Activated CD8-positive, alpha-beta memory T cell treated with anti-CD3 and anti-CD28 coated beads, Interleukin-2, amount 50 U/mL, for 4 hours (primary cell): ENCODE measurements around the gene CLBA1.
A peak's percentile ranks its signal among the peaks of the same experiment; 100 is the strongest.
"Not testable (repeated sequence)": the region's sequence is repeated elsewhere in the genome, so short reads cannot be mapped to it uniquely, and the experiment has no call there.

Experiments
- DNase-seq: peaks from one replicate; pipeline ENCODE4 v3.0.0-alpha.2; 2020

Gene CLBA1

GRCh38 chr14:104985675-104986486 is at the start of gene CLBA1:
Gene CLBA1, plus strand, starts transcription at chr14:104985788. Its CDS starts 644 bp downstream, at chr14:104986432.
- DNase-seq, result peak; percentile 88

GRCh38 chr14:104935955-104936354 is 49.6 kb upstream of the CLBA1 start:
- DNase-seq, result peak; percentile 9

- peak; percentile 13 for DNase-seq
Observed at GRCh38 chr14:104936361-104937155, 49.0 kb upstream of the CLBA1 start.

GRCh38 chr14:104937161-104937560 is 48.4 kb upstream of the CLBA1 start:
- peak; percentile 7 for DNase-seq

- peak; percentile 5 for DNase-seq
Observed at GRCh38 chr14:104937694-104938365, 47.8 kb upstream of the CLBA1 start.

GRCh38 chr14:104938436-104938835 is 47.2 kb upstream of the CLBA1 start:
- no peak for DNase-seq

GRCh38 chr14:104938960-104939359 is 46.6 kb upstream of the CLBA1 start:
- DNase-seq, result peak; percentile 7

GRCh38 chr14:104939666-104940410 is 45.8 kb upstream of the CLBA1 start:
- no peak for DNase-seq

GRCh38 chr14:104940526-104941150 is 45.0 kb upstream of the CLBA1 start:
- peak; percentile 5 for DNase-seq

GRCh38 chr14:104941508-104942365 is 43.9 kb upstream of the CLBA1 start:
- peak; percentile 11 for DNase-seq

GRCh38 chr14:104942586-104942985 is 43.0 kb upstream of the CLBA1 start:
- peak; percentile 7 for DNase-seq

GRCh38 chr14:104943216-104944015 is 42.2 kb upstream of the CLBA1 start:
- peak; percentile 6 for DNase-seq

- not testable (repeated sequence) for DNase-seq
Observed at GRCh38 chr14:104944016-104944308, 41.6 kb upstream of the CLBA1 start.

GRCh38 chr14:104944436-104945205 is 41.0 kb upstream of the CLBA1 start:
- DNase-seq, result not testable (repeated sequence)

GRCh38 chr14:104945266-104945665 is 40.3 kb upstream of the CLBA1 start:
- DNase-seq, result not testable (repeated sequence)

- not testable (repeated sequence) for DNase-seq
Observed at GRCh38 chr14:104945986-104946965, 39.3 kb upstream of the CLBA1 start.

- DNase-seq, result not testable (repeated sequence)
Observed at GRCh38 chr14:104947201-104947600, 38.4 kb upstream of the CLBA1 start.
